GM18511 (cell line): Measurements from ENCODE around the gene CFHR3.
A peak's percentile ranks its signal among the peaks of the same experiment; 100 is the strongest.
"Not testable (repeated sequence)": the region's sequence is repeated elsewhere in the genome, so short reads cannot be mapped to it uniquely, and the experiment has no call there.

Experiments used
- ATAC-seq: cut with Tn5 transposase; IDR thresholded peaks from one replicate; pipeline ENCODE4 v1.9.1; 2021; ENCODE audit warnings: mild to moderate bottlenecking, moderate library complexity; ENCODE audit not compliant: unreplicated experiment

CFHR3 gene

GRCh38 chr1:196774603-196775002, at the start of gene CFHR3:
CFHR3 (plus strand) TSS chr1:196774840; CDS start chr1:196774887, 47 bp downstream.
- no peak for ATAC-seq

- ATAC-seq = no peak
Measured at GRCh38 chr1:196732526-196732925, 42.1 kb upstream of the CFHR3 start.

GRCh38 chr1:196733091-196733970, 41.3 kb upstream of the CFHR3 start:
- no peak for ATAC-seq

GRCh38 chr1:196734006-196734405, 40.6 kb upstream of the CFHR3 start:
- ATAC-seq = no peak

- no peak for ATAC-seq
Measured at GRCh38 chr1:196734460-196734859, 40.2 kb upstream of the CFHR3 start.

- no peak for ATAC-seq
Measured at GRCh38 chr1:196738730-196739129, 35.9 kb upstream of the CFHR3 start.

GRCh38 chr1:196743244-196743643, 31.4 kb upstream of the CFHR3 start:
- peak; percentile 90 for ATAC-seq

GRCh38 chr1:196765019-196765740, 9.5 kb upstream of the CFHR3 start:
- ATAC-seq = not testable (repeated sequence)

- ATAC-seq = not testable (repeated sequence)
Measured at GRCh38 chr1:196769823-196770222, 4.8 kb upstream of the CFHR3 start.

- ATAC-seq = no peak
Measured at GRCh38 chr1:196773713-196774112, 927 bp upstream of the CFHR3 start.

GRCh38 chr1:196774175-196774574, 465 bp upstream of the CFHR3 start:
- ATAC-seq = no peak

- no peak for ATAC-seq
Measured at GRCh38 chr1:196777603-196778002, 3.0 kb downstream of the CFHR3 start.

GRCh38 chr1:196779093-196779492, 4.5 kb downstream of the CFHR3 start:
- ATAC-seq = no peak

- not testable (repeated sequence) for ATAC-seq
Measured at GRCh38 chr1:196791252-196791651, 16.6 kb downstream of the CFHR3 start.

- ATAC-seq = not testable (repeated sequence)
Measured at GRCh38 chr1:196794103-196794502, 19.5 kb downstream of the CFHR3 start.

- ATAC-seq = no peak
Measured at GRCh38 chr1:196797891-196798290, 23.3 kb downstream of the CFHR3 start.

GRCh38 chr1:196801920-196802319, 27.3 kb downstream of the CFHR3 start:
- ATAC-seq = not testable (repeated sequence)

GRCh38 chr1:196808529-196809235, 34.0 kb downstream of the CFHR3 start:
- no peak for ATAC-seq

- ATAC-seq = not testable (repeated sequence)
Measured at GRCh38 chr1:196817442-196817841, 42.8 kb downstream of the CFHR3 start.

- not testable (repeated sequence) for ATAC-seq
Measured at GRCh38 chr1:196819531-196819930, 44.9 kb downstream of the CFHR3 start, which contains the start of gene CFHR1. CFHR1 (plus strand) TSS chr1:196819731; CDS start chr1:196819845, 114 bp downstream.

- ATAC-seq = not testable (repeated sequence)
Measured at GRCh38 chr1:196827860-196828259, 53.2 kb downstream of the CFHR3 start.
